Heart right ventricle (tissue), 16 donors: ENCODE data around the gene CBR4. TPM values are rescaled to one million over a fixed set of nuclear protein-coding genes. Genes with fewer than 3 reads are reported as not detected.

Source experiments
- ATAC-seq, 8 donors: fragments of 200-7000 bp; cut with Tn5 transposase; one replicate each; pipeline ENCODE4 v1.9.1; 2020; ENCODE audit warnings: mild to moderate bottlenecking in 8 of 8, moderate library complexity in 8 of 8, moderate number of reproducible peaks in 1 of 8
- DNase-seq, 2 donors: peaks; one replicate each; pipeline ENCODE4 v3.0.0-alpha.2; 2020
- H3K27ac ChIP-seq, 10 donors: fragments of 200-600 bp; sonication (generic) in 2 of 10; one replicate each; pipeline versions ENCODE4 v1.5.0 to v1.8.0; 2020 to 2022; ENCODE audit warnings: mild to moderate bottlenecking in 3 of 10
- H3K27me3 ChIP-seq, 7 donors: fragments of 200-600 bp; one replicate each; pipeline ENCODE4 v1.8.0; 2021 to 2022; ENCODE audit warnings: mild to moderate bottlenecking in 2 of 7
- H3K36me3 ChIP-seq, 9 donors: fragments of 200-600 bp; sonication (generic) in 1 of 9; one replicate each; pipeline versions ENCODE4 v1.5.0 to v1.8.0; 2020 to 2022; ENCODE audit warnings: mild to moderate bottlenecking in 2 of 9
- H3K4me1 ChIP-seq, 9 donors: fragments of 200-600 bp; sonication (generic) in 1 of 9; one replicate each; pipeline versions ENCODE4 v1.5.0 to v1.8.0; 2020 to 2022; ENCODE audit warnings: mild to moderate bottlenecking in 4 of 9
- H3K4me3 ChIP-seq, 10 donors: fragments of 200-600 bp; sonication (generic) in 2 of 10; one replicate each; pipeline versions ENCODE4 v1.5.0 to v1.8.0; 2020 to 2022; ENCODE audit warnings: mild to moderate bottlenecking in 7 of 10, moderate library complexity in 2 of 10
- H3K9me3 ChIP-seq, 11 donors: fragments of 200-600 bp in 10 of 11; sonication (generic) in 2 of 11; one replicate each; pipeline versions ENCODE4 v1.5.0 to v1.8.0; 2013 to 2022; ENCODE audit warnings: mild to moderate bottlenecking in 2 of 11, control low read depth in 1 of 11, moderate library complexity in 1 of 11
- CTCF ChIP-seq, 9 donors: fragments of 200-600 bp; sonication (generic) in 2 of 9; IDR thresholded peaks; one replicate each; pipeline versions ENCODE4 v1.5.0 to v1.8.0; 2021 to 2022; ENCODE audit warnings: antibody characterized with exemption in 9 of 9, mild to moderate bottlenecking in 5 of 9, moderate library complexity in 1 of 9
- WGBS, 2 donors: extraction: QIAGEN DNeasy Blood & Tissue Kit; methylation state at CpG; one replicate each; pipeline ENCODE4 v1.1.7; 2013; ENCODE audit warnings: inconsistent platforms in 1 of 2; 5-methylcytosine and 5-hydroxymethylcytosine counted together
- intact Hi-C, 10 donors: fragments of 100-400 bp; cut with DNase I; formaldehyde crosslinking; loops; one replicate each; pipeline versions ENCODE4 v1.11.1 to v1.14.2; 2022
- polyA plus RNA-seq, 2 donors: library from polyadenylated mRNA; stranded (reverse); fragments of 200-250 nt; gene quantifications; one replicate each; pipeline ENCODE4 v1.2.3, GENCODE V29; 2013
- total RNA-seq, 10 donors: library from RNA; stranded (reverse); fragmentation: NEBNext Ultra II Directional in 3 of 10; extraction: Animal tissue kit (Norgen Biotek cat#: 25700) in 3 of 10; gene quantifications; one replicate each; pipeline versions ENCODE4 v1.2.1 to v1.2.4, GENCODE V29; 2021 to 2023
- donor health status: Arrhythmogenic right ventricular cardiomyopathy.
- donor health status: ischemic (EF 13 %, LVEDD 7.1; RV severe dilation, severe dysfunction).
- donor health status: healthy with polysubstance abuse.
- donor health status: DM: no; HTN: yes; CAD: no.
- donor health status: DM: no; HTN: no; CAD: no.
- donor health status: ischemic (EF 25% LVEDD 6.9; RV normal size, moderate dysfunction).
- donor health status: ischemic (EF 25% LVEDD 5.7; RV mildly dilated, moderate dysfunction).
- donor health status: healthy.
- donor health status: DM: yes; HTN: yes; CAD: no.
- donor health status: Ischemic cardiomyopathy.
- donor health status: ischemic (EF 35%, LVEDD 5.7; RV mildly dilated, moderate dysfunction).
- donor health status: nonischemic (EF 11% LVEDD 7.7; RV severe dilation, severe dysfunction).
- donor health status: DM: yes; HTN: yes; CAD: no.
- donor health status: PGD.
- donor health status: ischemic (EF 29% LVEDD 5.4; RV normal size, mild dysfunction).
- donor health status: nonischemic (EF 23%, LVEDD 6.1; RV moderate dilation, normal function).

Gene CBR4
- total and polyA plus RNA-seq, 12 donors = 6.8 to 25.3 (median 22.2) TPM

- Histone ChIP-seq H3K27ac (peak overlapping the region in 2 of 10 donors; percentile 10 to 22), H3K9me3 (no peaks in the 10 kb centered on the region), H3K4me3 (no peak overlapping the region), H3K27me3 (no peaks in the 10 kb centered on the region), H3K36me3 (peaks cover 0 to 91% (median 15%) of the 10 kb centered on the region in 9 donors), H3K4me1 (peaks cover 0 to 29% (median 12%) of the 10 kb centered on the region in 9 donors)
- intact Hi-C loops = loop anchor here in 5 of 10 donors (5.0 to 10.0 kb wide), 5 partner anchors 75 to 567 kb away; no protein-coding TSS in a partner anchor
- no peak for DNase-seq
- WGBS, 2 donors = 32 to 42% methylated on average over 4 of the region's 4 CpGs
- ATAC-seq = peak in 6 of 8 donors; percentile 55 to 78 (median 66)
- no peak for TF ChIP-seq CTCF (IDR thresholded peaks at IDR 0.05)
These were observed 10.2 kb downstream of the CBR4 start for GRCh38 chr4:168999809-169000208.

DNA sequence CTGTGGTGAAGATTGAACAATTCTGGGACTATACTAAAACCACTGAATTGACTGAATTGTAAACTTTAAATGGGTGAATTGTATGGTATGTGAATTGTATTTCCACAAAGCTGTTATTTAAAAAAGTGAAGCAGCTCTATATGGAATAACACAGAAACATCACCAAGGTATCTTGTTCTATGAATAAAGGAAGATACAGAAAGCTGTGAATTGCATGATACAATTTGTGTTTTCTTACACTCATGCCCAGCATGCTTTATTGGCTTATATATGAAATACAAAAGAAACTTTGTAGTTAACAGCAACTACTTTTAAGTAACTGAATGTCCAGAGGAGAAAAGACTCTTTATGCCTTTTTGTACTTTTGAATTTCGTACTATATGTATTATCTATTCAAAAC is 11.5 kb downstream of the CBR4 start:
- intact Hi-C loops = loop anchor here in 3 of 10 donors (5.0 to 10.0 kb wide), 3 partner anchors 486 to 569 kb away; no protein-coding TSS in a partner anchor
- Histone ChIP-seq H3K27me3 (no peaks in the 10 kb centered on the region), H3K36me3 (peaks cover 0 to 79% (median 13%) of the 10 kb centered on the region in 9 donors), H3K27ac (no peak overlapping the region), H3K9me3 (no peaks in the 10 kb centered on the region), H3K4me3 (no peak overlapping the region), H3K4me1 (peaks cover 0 to 36% (median 15%) of the 10 kb centered on the region in 9 donors)
- no peak for DNase-seq
- 94 to 98% methylated on average over 1 of the region's 1 CpG for WGBS, 2 donors
- no peak for ATAC-seq
- no peak for TF ChIP-seq CTCF (IDR thresholded peaks at IDR 0.05)

GRCh38 chr4:168995537-168996295 is 14.3 kb downstream of the CBR4 start:
- intact Hi-C loops = loop anchor here in 3 of 10 donors (5.0 to 10.0 kb wide), 3 partner anchors 489 to 572 kb away; no protein-coding TSS in a partner anchor
- Histone ChIP-seq H3K36me3 (peaks cover 0 to 61% (median 6%) of the 10 kb centered on the region in 9 donors), H3K27me3 (no peaks in the 10 kb centered on the region), H3K27ac (no peak overlapping the region), H3K4me3 (no peak overlapping the region), H3K4me1 (peaks cover 0 to 38% (median 18%) of the 10 kb centered on the region in 9 donors), H3K9me3 (no peaks in the 10 kb centered on the region)
- TF ChIP-seq CTCF (IDR thresholded peaks at IDR 0.05) = peak in 8 of 9 donors; percentile 8 to 52 (median 36)
- 13% methylated on average over 2 of the region's 2 CpGs for WGBS, 2 donors
- no peak for DNase-seq
- peak in 7 of 8 donors; percentile 59 to 76 (median 70) for ATAC-seq

- WGBS, 2 donors = 92 to 97% methylated on average over 4 of the region's 4 CpGs
- Histone ChIP-seq H3K27me3 (no peaks in the 10 kb centered on the region), H3K9me3 (no peaks in the 10 kb centered on the region), H3K4me1 (peaks cover 0 to 31% (median 11%) of the 10 kb centered on the region in 9 donors), H3K36me3 (peaks cover 0 to 63% (median 6%) of the 10 kb centered on the region in 9 donors), H3K27ac (no peak overlapping the region), H3K4me3 (no peak overlapping the region)
- intact Hi-C loops = loop anchor here in 3 of 10 donors (5.0 to 10.0 kb wide), 3 partner anchors 490 to 572 kb away; no protein-coding TSS in a partner anchor
- DNase-seq = no peak
- TF ChIP-seq CTCF (IDR thresholded peaks at IDR 0.05) = no peak
- ATAC-seq = no peak
These were observed 15.1 kb downstream of the CBR4 start for GRCh38 chr4:168994958-168995357.
